T-cell (primary cell): ENCODE data around the gene TRAPPC8. TPM values are rescaled to one million over a fixed set of nuclear protein-coding genes. Genes with fewer than 3 reads are reported as not detected.
"Not testable (repeated sequence)": the region's sequence is repeated elsewhere in the genome, so short reads cannot be mapped to it uniquely, and the experiment has no call there.

Experiments
- ATAC-seq, 4 experiments: fragments of 200-7000 bp in 3 of 4; fragments of 150-1000 bp in 1 of 4; cut with Tn5 transposase; replicated peaks in 1 of 4; 1 replicate in 3 of 4; 2 replicates in 1 of 4; pipeline ENCODE4 v1.10.0; 2021; ENCODE audit warnings: moderate library complexity in 3 of 4, mild to moderate bottlenecking in 2 of 4, moderate number of reproducible peaks in 1 of 4
- CTCF ChIA-PET, 2 donors: fragments of 300-600 bp; sonication (Branson Sonifier 250); formaldehyde crosslinking; loops; one replicate each; lab custom pipeline; 2022; ENCODE audit warnings: antibody characterized with exemption in 2 of 2; lab: Charles Lee
- POLR2A ChIA-PET, 2 donors: fragments of 300-600 bp; sonication (Branson Sonifier 250); formaldehyde crosslinking; loops; one replicate each; lab custom pipeline; 2022; ENCODE audit warnings: antibody characterized with exemption in 2 of 2; lab: Charles Lee
- DNase-seq, 35 experiments: peaks; one replicate each; pipeline versions ENCODE4 v3.0.0 to v3.0.0-alpha.2; 2013 to 2023
- H3K27ac ChIP-seq: one replicate; pipeline ENCODE4 v1.5.1; 2013; ENCODE audit warnings: low read length
- H3K27me3 ChIP-seq, 2 experiments: replicated peaks in 1 of 2; 1 replicate in 1 of 2; 2 replicates in 1 of 2; pipeline versions ENCODE4 v1.6.1 to v1.7.0; 2013; ENCODE audit warnings: low read length in 1 of 2, mixed read lengths in 1 of 2; ENCODE audit not compliant: control insufficient read depth in 2 of 2, insufficient read depth in 2 of 2; ENCODE audit errors: extremely low read depth in 1 of 2
- H3K36me3 ChIP-seq, 2 donors: 1 replicate in 1 of 2; 2 replicates in 1 of 2; pipeline versions ENCODE4 v1.6.1 to v1.7.0; 2013; ENCODE audit warnings: low read length in 1 of 2; ENCODE audit not compliant: control insufficient read depth in 2 of 2, insufficient read depth in 1 of 2; ENCODE audit errors: extremely low read depth in 1 of 2
- H3K4me1 ChIP-seq, 2 experiments: 1 replicate in 1 of 2; 2 replicates in 1 of 2; pipeline versions ENCODE4 v1.6.1 to v1.7.0; 2013; ENCODE audit warnings: low read length in 2 of 2, mixed read lengths in 1 of 2; ENCODE audit not compliant: insufficient read depth in 2 of 2, control insufficient read depth in 1 of 2; ENCODE audit errors: extremely low read depth in 1 of 2
- H3K4me3 ChIP-seq, 2 donors: 1 replicate in 1 of 2; 2 replicates in 1 of 2; pipeline versions ENCODE4 v1.5.1 to v1.7.0; 2013; ENCODE audit warnings: mild to moderate bottlenecking in 2 of 2, low read length in 1 of 2, moderate library complexity in 1 of 2; ENCODE audit not compliant: control insufficient read depth in 1 of 2; ENCODE audit errors: extremely low read depth in 1 of 2
- H3K9me3 ChIP-seq: 2 replicates; pipeline ENCODE4 v1.7.0; 2013
- H3K27ac Mint-ChIP-seq, 2 donors: one replicate each; pipeline ENCODE4 v1.8.0; 2020 to 2021; ENCODE audit warnings: mild to moderate bottlenecking in 2 of 2, mixed read lengths in 2 of 2
- H3K27me3 Mint-ChIP-seq, 2 donors: one replicate each; pipeline ENCODE4 v1.8.0; 2021 to 2022; ENCODE audit warnings: mixed read lengths in 2 of 2
- H3K36me3 Mint-ChIP-seq: one replicate; pipeline ENCODE4 v1.8.0; 2021; ENCODE audit warnings: mixed read lengths
- H3K4me1 Mint-ChIP-seq, 3 donors: one replicate each; pipeline ENCODE4 v1.8.0; 2020 to 2022; ENCODE audit warnings: mixed read lengths in 3 of 3, mild to moderate bottlenecking in 1 of 3
- H3K4me3 Mint-ChIP-seq, 3 donors: one replicate each; pipeline ENCODE4 v1.8.0; 2020 to 2022; ENCODE audit warnings: mild to moderate bottlenecking in 3 of 3, mixed read lengths in 3 of 3, moderate library complexity in 3 of 3
- H3K9me3 Mint-ChIP-seq, 3 donors: one replicate each; pipeline ENCODE4 v1.8.0; 2020 to 2022; ENCODE audit warnings: mixed read lengths in 3 of 3
- WGBS: methylation state at CpG from one replicate; pipeline ENCODE4 v1.1.5; 2013; ENCODE audit warnings: missing lambda C conversion rate; ENCODE audit not compliant: insufficient coverage; 5-methylcytosine and 5-hydroxymethylcytosine counted together
- total RNA-seq, 35 experiments: library from RNA in 6 of 35; stranded (reverse) in 6 of 35; fragments of 120-200 nt in 1 of 35; gene quantifications; one replicate each; pipeline versions ENCODE4 v1.2.1 to v1.2.4 and lab custom pipeline; 2013 to 2026

The TRAPPC8 gene
- total RNA-seq, 5 donors from 2014 or later (not counting 1 experiment from before 2014, with no cell fraction given): 44.7 to 62.0 (median 51.8) TPM

GRCh38 chr18:31918733-31919132 is 24.2 kb downstream of the TRAPPC8 start:
- Histone ChIP-seq H3K4me1 (no peaks in the 10 kb centered on the region), H3K27me3 (no peaks in the 10 kb centered on the region), H3K27ac (no peak overlapping the region), H3K4me3 (no peak overlapping the region), H3K9me3 (no peaks in the 10 kb centered on the region), H3K36me3 (peaks cover 0 to 21% of the 10 kb centered on the region in 2 donors)
- DNase-seq (no peak), ATAC-seq (no peak)
- POLR2A ChIA-PET: no interaction called here
- Mint-ChIP-seq H3K27me3 (no peaks in the 10 kb centered on the region), H3K27ac (no peak overlapping the region), H3K36me3 (peaks cover 36% of the 10 kb centered on the region), H3K4me3 (no peak overlapping the region), H3K4me1 (peaks cover 0 to 10% (median 8%) of the 10 kb centered on the region in 3 donors), H3K9me3 (no peaks in the 10 kb centered on the region)
- CTCF ChIA-PET: no interaction called here
- WGBS: no CpG with 5 or more reads among the region's 1 CpG

- POLR2A ChIA-PET: no interaction called here
- Mint-ChIP-seq H3K4me1 (peaks cover 0 to 1% (median 0%) of the 10 kb centered on the region in 3 donors), H3K36me3 (peaks cover 41% of the 10 kb centered on the region), H3K4me3 (no peak overlapping the region), H3K27ac (no peak overlapping the region), H3K9me3 (no peaks in the 10 kb centered on the region), H3K27me3 (no peaks in the 10 kb centered on the region)
- Histone ChIP-seq H3K4me1 (no peaks in the 10 kb centered on the region), H3K27me3 (no peaks in the 10 kb centered on the region), H3K4me3 (no peak overlapping the region), H3K36me3 (peaks cover 2 to 42% of the 10 kb centered on the region in 2 donors), H3K27ac (no peak overlapping the region), H3K9me3 (no peaks in the 10 kb centered on the region)
- DNase-seq: no peak
- CTCF ChIA-PET: no interaction called here
- no peak for ATAC-seq
These were observed 41.9 kb downstream of the TRAPPC8 start for GRCh38 chr18:31901063-31901462.

GRCh38 chr18:31899771-31900170 is 43.2 kb downstream of the TRAPPC8 start:
- H3K27ac Mint-ChIP-seq, POLR2A ChIA-PET: not testable (repeated sequence)
- H3K36me3 ChIP-seq: peaks cover 2 to 37% of the 10 kb centered on the region in 2 donors

GRCh38 chr18:31892936-31893335 is 50.0 kb downstream of the TRAPPC8 start:
- Mint-ChIP-seq H3K36me3 (peaks cover 58% of the 10 kb centered on the region), H3K9me3 (no peaks in the 10 kb centered on the region), H3K4me3 (no peak overlapping the region), H3K27ac (no peak overlapping the region), H3K27me3 (no peaks in the 10 kb centered on the region), H3K4me1 (peaks cover 2 to 5% (median 3%) of the 10 kb centered on the region in 3 donors)
- no peaks in the 10 kb centered on the region for H3K27me3 ChIP-seq
- no CpG with 5 or more reads among the region's 4 CpGs for WGBS
- H3K27ac ChIP-seq: no peak overlapping the region
- no peaks in the 10 kb centered on the region for H3K4me1 ChIP-seq
- H3K36me3 ChIP-seq: peaks cover 0 to 30% of the 10 kb centered on the region in 2 donors
- no peaks in the 10 kb centered on the region for H3K9me3 ChIP-seq
- ATAC-seq: no peak
- no peak overlapping the region for H3K4me3 ChIP-seq
- no peak for DNase-seq
- ChIA-PET POLR2A (no interaction called here), CTCF (interaction anchor here in 1 of 2 donors (0.6 kb wide), 1 partner anchor 62 kb away, joined by 3 read pairs; no protein-coding TSS in a partner anchor)

More at GRCh38 chr18:31899771-31900170, 43.2 kb downstream of the TRAPPC8 start:
- H3K9me3 Mint-ChIP-seq, ATAC-seq, DNase-seq, H3K4me3 ChIP-seq, H3K9me3 ChIP-seq, H3K4me1 ChIP-seq, H3K4me1 Mint-ChIP-seq, H3K27me3 ChIP-seq, H3K27me3 Mint-ChIP-seq, H3K27ac ChIP-seq, H3K4me3 Mint-ChIP-seq: not testable (repeated sequence)
- WGBS: 100% methylated on average over 4 of the region's 7 CpGs
- H3K36me3 Mint-ChIP-seq: peaks cover 49% of the 10 kb centered on the region
- CTCF ChIA-PET: interaction anchor here in 1 of 2 donors (0.6 kb wide), 1 partner anchor 230 kb away, joined by 3 read pairs; no protein-coding TSS in a partner anchor

GRCh38 chr18:31891566-31891965 is 51.4 kb downstream of the TRAPPC8 start:
- no peak overlapping the region for H3K27ac Mint-ChIP-seq
- CTCF ChIA-PET: interaction anchor here (0.6 kb wide), 2 partner anchors 14 to 86 kb away, joined by 3 to 4 read pairs; no protein-coding TSS in a partner anchor
- WGBS: 100% methylated on average over 1 of the region's 3 CpGs

GRCh38 chr18:31884020-31884419 is 58.9 kb downstream of the TRAPPC8 start:
- 80% methylated on average over 2 of the region's 4 CpGs for WGBS
- ATAC-seq (no peak), DNase-seq (no peak)
- Histone ChIP-seq H3K9me3 (peaks cover 6% of the 10 kb centered on the region), H3K36me3 (peaks cover 11 to 46% of the 10 kb centered on the region in 2 donors), H3K4me1 (no peaks in the 10 kb centered on the region), H3K27ac (no peak overlapping the region), H3K4me3 (no peak overlapping the region), H3K27me3 (no peaks in the 10 kb centered on the region)
- CTCF ChIA-PET: no interaction called here
- Mint-ChIP-seq H3K27ac (no peak overlapping the region), H3K4me1 (peaks cover 20% of the 10 kb centered on the region in 3 donors), H3K4me3 (no peak overlapping the region), H3K36me3 (peaks cover 75% of the 10 kb centered on the region), H3K27me3 (no peaks in the 10 kb centered on the region), H3K9me3 (peaks cover 2 to 15% (median 5%) of the 10 kb centered on the region in 3 donors)
- POLR2A ChIA-PET: no interaction called here

More at GRCh38 chr18:31891566-31891965, 51.4 kb downstream of the TRAPPC8 start:
- no peak overlapping the region for H3K27ac ChIP-seq
- no peaks in the 10 kb centered on the region for H3K9me3 Mint-ChIP-seq
- H3K9me3 ChIP-seq: no peaks in the 10 kb centered on the region
- no peak overlapping the region for H3K4me3 ChIP-seq
- H3K4me1 Mint-ChIP-seq: peaks cover 2 to 5% (median 3%) of the 10 kb centered on the region in 3 donors
- peaks cover 62% of the 10 kb centered on the region for H3K36me3 Mint-ChIP-seq
- ATAC-seq: no peak
- H3K27me3 ChIP-seq: no peaks in the 10 kb centered on the region
- peaks cover 6 to 36% of the 10 kb centered on the region in 2 donors for H3K36me3 ChIP-seq
- POLR2A ChIA-PET: interaction anchor here in 1 of 2 donors (0.6 kb wide), 1 partner anchor 15 kb away, joined by 3 read pairs; no protein-coding TSS in a partner anchor
- no peak for DNase-seq
- no peaks in the 10 kb centered on the region for H3K4me1 ChIP-seq
- H3K27me3 Mint-ChIP-seq: no peaks in the 10 kb centered on the region
- no peak overlapping the region for H3K4me3 Mint-ChIP-seq
